Measurements from ENCODE around the gene LRTM2.

GRCh38 chr12:1865284-1865866, 45.0 kb downstream of the LRTM2 start:
- TF ChIP-seq CTCF (IDR thresholded peaks at IDR 0.05) = no peak
- no peak for TF ChIP-seq POLR2A (IDR thresholded peaks at IDR 0.05)
- no peak for TF ChIP-seq POLR2AphosphoS5 (IDR thresholded peaks at IDR 0.05; ENCODE audit: insufficient read depth in 1 of 2, low read depth in 1 of 2)

Measured in vagina (tissue), 2 donors.